GM11168 (cell line): Measurements from ENCODE around the gene ETFA.

ENCODE experiments used
- in situ Hi-C: fragments of 300-500 bp; cut with MboI; formaldehyde crosslinking; loops from one replicate; pipeline ENCODE4 v1.12.0; 2022; ENCODE audit warnings: low sequenced_read_pairs; ENCODE audit not compliant: unreplicated experiment

The ETFA gene

DNA sequence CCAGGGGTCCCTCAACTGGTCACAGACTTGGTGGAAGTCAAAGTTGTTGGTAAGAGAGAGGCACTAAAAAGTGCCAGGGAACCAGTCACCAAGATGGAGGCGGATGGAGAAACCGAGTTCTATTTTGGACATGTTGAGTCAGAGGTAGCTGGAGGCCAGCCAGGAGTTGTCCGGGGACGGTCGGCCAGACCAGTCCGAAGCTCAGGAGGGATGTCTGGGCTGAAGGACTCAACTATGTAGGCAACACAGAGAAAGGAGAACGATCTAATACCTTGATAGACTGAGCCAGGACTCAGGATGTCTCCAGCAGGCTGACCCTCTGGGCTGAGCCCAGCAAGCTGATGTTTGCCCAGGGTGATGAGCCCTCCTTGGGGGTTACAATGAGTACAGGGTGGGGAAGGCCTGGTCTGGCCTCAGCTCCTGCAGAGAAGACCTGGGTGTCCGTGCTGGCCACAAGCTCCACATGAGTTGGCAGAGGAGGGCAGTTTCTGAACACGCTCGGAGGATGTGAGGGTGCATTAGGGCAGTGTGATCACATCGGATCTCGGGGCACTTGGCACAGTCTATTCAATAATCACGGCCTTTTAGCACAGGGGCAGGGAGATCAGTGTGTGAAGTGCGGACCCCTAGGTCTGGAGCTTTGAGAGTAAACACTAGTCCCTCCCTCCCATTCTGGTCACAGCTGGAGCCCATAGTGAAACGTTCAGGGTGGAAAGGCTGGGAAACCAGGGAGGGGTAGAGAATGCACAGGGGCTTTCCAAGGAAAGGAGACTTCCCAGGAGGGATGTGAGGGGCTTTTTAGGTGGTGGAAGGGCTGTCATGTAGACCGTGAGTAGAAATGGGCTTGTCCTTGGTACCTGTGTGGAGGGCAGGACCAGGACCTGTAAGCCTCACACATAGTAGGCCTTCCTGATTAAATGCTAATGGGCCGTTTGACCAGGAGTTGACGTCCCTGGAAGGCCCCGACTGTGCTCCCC is 111.9 kb downstream of the ETFA start:
- in situ Hi-C loops = no loop called here

DNA sequence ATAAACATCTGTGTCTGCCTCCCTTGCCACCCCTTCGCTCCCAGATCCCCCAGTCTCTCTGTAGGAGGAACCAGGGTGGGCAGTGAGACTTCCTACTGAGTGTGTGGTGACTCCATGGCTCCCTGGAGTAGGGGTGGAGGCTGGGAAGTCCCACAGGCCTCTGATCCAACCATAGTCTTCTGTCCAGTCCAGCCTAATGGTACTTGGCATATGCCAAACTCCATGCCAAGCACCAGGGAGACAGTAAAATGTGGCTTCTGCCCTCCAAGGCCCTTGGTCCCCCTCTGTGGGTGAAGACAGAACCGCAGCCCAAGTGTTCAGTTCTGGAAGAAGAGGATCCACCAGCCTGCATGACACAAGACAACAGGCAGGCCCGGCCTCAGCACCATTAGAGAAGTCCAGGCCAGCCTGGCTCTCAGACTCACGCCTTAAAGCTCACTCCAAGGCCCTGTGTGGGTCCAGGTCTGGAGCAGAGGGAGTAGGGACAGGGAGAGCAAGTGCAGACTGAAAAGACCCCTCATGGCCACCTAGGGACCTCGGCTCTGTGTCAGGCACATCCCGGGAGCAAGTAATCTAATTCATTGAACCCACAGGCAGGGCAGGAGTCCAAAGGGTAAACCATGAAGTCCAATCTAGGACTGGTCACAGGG is 112.7 kb downstream of the ETFA start:
- in situ Hi-C loops = no loop called here

DNA sequence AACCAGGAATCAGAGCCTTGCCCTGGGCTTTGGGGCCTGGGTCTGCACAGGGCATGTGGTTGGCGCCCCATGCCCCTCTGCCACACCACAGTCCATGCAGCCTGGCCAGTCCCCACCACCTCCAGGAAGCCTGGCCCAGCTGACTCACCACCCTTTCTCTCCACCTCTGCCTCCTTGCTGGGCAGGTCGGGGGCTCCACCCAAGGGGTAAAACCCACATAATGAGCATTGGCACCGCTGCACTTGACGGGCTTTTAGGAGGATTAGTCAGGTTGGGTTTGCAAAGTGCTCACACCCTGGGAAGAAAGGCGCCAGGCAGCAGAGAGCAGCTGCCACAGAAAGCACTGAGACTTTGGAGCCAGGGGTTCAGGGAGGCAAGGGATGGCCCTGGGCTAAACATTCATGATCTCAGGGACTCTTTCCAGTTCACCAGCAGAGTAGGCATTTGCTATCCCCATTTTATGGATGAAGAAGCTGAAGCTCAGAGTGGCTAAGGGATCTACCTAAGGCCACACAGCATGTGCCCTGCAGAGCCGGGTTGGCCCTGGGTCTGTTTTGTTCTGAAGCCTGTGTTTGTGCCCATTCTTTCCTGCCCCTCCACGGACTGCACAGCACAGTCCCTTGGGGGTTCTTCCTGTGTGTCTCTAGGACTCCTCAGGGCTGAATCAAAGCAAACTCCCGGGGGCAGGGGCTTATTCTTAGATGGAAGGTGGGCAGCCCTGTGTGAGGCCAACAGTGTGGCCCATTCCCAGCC is 113.4 kb downstream of the ETFA start:
- in situ Hi-C loops = no loop called here

DNA sequence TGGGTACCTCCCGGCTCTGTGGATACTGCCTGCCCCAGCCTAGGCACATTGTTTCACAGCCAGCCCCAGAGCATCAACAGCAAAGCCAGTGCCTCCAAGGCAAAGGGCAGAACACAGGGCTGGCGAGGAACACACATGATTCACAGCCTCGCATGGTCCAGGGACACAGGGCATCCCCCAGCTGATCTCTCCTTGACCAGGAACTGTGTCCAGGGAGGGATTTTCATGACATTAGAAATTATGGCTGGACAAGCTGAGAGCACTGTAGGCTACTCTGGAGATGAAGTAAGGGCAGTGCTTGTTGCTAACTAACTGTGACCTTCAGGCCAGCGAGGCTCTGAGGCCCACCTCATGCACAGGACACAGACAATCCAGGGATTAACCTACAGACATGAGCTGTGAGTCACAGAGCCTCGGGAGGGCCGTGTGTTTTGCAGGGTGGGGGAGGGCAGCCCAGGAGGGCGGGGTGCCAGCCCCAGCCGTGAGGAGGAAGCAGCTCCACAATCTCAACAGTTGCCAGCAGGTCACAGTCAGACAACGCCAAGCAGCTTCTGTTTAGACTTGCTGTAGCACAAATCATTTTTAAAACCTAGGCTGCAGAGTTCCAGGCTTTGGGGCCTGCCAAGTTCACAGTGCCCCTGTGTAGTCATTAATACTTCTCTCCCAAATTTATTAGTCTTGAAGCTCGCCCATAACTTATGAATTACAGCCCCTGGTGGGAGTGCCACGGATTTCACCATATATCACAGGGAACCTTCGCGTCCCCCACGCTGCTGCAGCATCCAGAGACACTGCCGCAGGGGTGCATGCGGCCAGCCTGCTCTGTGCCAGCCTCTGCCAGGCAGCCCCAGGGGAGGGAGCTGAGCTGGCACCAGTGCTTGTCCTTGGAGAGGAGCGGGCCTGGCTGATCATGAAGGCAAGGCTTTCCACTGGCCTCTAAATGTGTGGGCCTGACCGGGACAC is 114.7 kb downstream of the ETFA start:
- in situ Hi-C loops = no loop called here

DNA sequence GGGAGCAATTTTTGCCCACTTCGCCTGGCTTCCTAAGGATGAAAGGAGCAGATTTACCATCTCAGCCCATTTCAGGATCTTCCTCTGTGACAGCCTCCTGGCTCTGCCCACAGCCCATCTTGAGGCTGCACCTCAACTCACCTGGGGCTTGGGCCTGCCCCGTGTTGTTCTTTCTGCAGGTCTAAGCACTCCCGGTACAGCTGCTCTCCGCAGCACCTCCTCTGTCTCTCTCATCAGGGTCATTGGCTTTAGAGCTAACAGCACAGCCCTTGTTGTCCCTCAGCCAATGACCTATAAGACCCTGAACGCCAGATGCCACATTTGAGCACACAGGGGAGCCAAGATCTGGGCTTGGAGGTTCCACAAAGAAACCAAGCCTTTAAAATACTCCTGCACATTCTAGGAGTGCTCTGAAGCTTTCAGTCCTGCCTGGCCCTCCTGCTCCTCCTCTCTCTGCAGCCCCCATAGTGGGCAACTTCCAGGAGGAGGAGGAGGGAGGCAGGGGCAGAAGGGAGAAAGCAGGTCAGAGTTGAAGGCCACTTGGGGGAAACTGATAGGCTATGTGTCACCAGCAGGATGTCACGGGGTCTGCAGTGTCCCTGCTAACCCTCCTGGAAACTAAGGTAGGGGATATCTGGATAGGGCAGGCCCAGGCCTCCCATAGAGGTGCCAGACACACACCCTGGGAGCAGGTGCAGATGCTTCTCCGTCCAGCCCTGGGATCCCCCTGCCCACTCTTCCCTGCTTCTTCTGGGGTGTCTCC is 115.6 kb downstream of the ETFA start:
- in situ Hi-C loops = no loop called here

GRCh38 chr15:76193934-76194333 is 117.3 kb downstream of the ETFA start:
- in situ Hi-C loops = no loop called here

GRCh38 chr15:76192715-76193114 is 118.6 kb downstream of the ETFA start:
- in situ Hi-C loops = no loop called here

GRCh38 chr15:76191539-76192244 is 119.6 kb downstream of the ETFA start:
- in situ Hi-C loops = no loop called here

GRCh38 chr15:76190751-76191538 is 120.3 kb downstream of the ETFA start:
- in situ Hi-C loops = no loop called here

GRCh38 chr15:76190070-76190564 is 121.2 kb downstream of the ETFA start:
- in situ Hi-C loops = no loop called here

- in situ Hi-C loops = no loop called here
Observed at GRCh38 chr15:76189106-76189505, 122.2 kb downstream of the ETFA start.

DNA sequence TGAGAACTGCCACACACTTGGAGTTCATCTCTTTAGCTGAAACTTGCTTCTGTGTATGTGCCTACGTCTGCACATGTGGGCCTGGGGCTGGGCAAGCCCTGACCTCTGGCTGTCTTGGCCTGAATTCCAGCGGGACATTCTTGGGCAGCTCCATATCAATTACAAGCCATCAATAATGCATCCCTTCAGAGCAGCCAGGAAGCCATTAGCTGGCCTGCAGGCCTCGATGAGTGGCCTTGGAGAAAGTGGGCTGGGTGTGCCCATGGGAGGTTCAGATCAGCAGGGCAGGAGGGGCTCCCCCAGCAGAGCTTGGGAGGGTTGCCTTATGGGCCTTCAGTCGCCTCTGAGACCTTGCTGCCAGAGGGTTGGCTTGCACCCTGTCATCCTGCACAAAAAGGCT is 124.1 kb downstream of the ETFA start:
- in situ Hi-C loops = no loop called here

DNA sequence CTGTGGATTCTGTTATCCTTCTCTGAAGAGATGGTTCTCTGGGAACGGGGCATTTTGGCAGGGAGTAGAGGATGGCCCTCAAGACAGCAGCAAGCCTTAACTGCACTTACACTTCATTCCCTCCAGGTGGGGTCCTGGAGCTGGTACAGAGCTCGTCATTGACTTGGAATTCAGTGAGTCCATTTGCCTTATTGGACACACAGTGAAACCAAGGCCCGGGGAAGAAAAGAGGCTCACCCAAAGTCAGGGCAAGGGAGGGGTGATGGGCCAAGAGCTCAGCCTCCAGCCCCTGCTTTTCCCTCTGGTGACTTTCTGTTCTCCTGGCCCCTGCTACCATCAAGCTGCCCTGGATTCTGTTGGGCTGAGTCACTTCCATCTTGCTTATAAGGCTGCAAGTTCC is 125.6 kb downstream of the ETFA start:
- in situ Hi-C loops = no loop called here

DNA sequence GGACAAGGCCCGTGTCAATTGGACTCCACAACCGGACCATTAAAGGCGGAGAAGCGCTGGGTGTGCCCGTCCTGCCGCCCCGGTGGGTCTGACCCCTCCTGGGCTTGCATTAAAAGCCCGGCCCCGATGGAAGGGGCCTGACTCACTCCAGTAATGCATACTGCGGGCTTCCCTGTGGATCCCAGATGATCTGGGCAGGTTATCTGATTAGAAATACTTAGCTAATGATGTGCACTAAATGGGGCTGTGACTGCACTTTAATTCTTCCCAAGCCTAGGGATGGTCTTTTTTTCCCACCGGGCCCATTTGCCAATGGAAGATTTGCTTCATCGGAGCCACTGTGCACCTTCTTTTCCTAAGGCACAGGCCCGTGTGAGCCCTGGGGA is 126.6 kb downstream of the ETFA start:
- in situ Hi-C loops = no loop called here

- in situ Hi-C loops = no loop called here
Observed at GRCh38 chr15:76183930-76184649, 127.2 kb downstream of the ETFA start.

DNA sequence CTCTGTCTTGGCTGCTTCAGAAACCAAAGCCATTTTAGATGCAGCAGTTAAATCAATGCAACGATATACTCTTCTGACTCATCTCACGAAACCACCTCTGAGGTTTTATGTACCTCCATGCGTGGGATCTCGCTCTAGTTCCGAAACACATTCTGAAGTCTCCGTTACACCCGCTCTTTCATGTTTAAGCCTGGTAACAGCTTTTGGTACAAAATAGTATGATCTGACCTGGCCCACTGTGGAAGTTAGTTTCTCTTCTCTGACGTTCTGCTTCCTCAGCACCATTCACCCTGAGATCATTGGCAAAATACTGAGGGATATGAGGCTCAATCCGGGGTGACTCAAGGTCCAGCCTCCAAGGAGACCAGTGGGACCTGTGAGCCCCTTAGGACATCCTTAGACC is 129.6 kb downstream of the ETFA start:
- in situ Hi-C loops = no loop called here

- in situ Hi-C loops = no loop called here
Observed at GRCh38 chr15:76180321-76180720, 130.9 kb downstream of the ETFA start.
